GM18858 (cell line): ENCODE measurements around the gene FBXL7.

Experiments used
- ATAC-seq: cut with Tn5 transposase; IDR thresholded peaks from one replicate; pipeline ENCODE4 v1.9.1; 2021; ENCODE audit not compliant: unreplicated experiment

The FBXL7 gene

DNA sequence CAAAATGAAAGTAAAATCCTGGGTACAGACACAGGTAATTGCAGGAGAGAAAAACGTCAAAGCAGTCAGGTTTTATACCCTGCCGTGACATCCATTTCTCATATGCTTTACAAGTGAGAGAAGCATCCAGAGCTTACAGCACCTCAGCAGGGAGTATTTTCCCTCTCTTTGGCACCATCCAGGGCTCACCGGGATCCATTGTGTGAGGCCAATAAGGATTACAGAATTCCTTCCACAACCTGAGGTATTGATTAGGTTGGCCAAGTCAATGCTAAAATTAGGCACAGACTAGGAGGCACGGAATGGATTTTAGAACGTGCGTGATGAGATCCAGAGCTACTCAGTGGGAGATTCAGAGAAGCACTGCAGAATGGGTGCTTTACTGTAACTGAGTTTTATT, 296.6 kb downstream of the FBXL7 start:
- ATAC-seq: no peak

DNA sequence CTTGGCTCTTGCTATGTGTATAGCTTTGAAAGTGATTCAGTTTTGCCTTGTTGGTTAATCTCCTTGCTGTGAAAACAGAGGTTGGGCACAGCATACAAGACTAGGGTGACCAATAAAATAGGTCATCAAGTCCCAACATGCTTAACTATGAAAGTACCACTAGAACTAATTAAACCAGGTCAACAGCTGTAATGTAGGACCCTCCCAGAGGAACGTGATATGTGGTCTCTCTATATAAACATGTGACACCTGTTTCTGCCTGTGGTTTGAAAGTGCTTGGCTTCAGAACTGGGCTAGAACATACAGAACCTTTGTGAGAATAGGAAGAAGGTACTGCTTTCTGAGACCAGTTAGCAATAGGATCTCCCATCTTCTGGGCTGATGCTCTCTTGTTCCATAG, 297.1 kb downstream of the FBXL7 start:
- no peak for ATAC-seq

DNA sequence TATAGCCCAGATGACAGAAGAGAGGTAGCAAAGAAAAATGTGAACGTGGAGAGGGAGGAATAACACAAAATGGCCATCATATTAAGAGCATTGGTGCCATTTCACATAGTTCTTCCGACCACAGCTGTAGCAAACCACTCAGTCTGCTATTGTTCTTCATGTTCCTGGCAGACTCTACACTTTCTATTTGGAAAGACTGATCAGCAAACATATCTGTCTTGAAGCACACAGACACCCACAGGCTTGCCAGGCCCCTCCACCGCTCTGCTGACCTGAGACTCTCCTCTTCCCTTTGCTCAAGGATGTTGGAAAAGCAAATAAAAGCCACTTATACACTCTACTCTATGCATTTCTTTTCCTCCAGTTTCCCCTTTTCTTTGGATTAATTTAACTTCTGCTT, 298.0 kb downstream of the FBXL7 start:
- no peak for ATAC-seq

DNA sequence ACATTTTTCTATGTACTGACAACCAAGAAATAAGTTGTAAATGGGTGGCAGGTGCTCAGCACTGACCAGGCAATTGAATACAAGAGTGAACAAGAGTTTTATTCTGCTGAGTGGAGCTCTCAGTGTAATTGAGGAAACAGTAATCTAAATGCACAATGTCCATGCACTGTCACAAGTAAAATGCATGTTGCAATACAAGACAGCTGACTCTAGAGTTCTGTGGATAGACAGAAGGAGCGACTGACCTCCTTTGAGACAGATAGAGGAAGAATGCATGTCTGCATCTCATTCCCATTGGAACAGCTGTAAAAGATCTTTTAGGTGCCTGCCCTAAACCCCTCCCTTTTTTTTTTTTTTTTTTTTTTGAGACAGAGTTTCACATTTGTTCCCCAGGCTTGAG, 299.0 kb downstream of the FBXL7 start:
- no peak for ATAC-seq

DNA sequence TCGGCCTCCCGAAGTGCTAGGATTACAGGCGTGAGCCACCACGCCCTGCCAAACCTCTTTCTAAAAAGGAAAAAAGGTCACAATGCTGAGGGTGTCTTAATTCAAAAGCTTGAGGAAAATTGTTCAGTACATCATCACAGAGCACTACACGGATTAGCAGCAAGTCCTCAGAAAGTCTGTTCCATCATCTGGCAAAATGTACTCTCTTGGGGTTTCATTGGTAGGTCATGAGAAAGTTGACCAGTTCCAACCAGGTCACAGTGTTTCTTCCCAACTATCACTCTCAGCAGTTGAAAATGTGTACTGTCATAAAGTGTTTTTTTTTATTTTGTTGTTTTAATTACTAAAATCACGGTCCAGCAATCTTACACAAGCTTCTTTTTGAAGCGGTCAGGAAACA, 299.6 kb downstream of the FBXL7 start:
- no peak for ATAC-seq

DNA sequence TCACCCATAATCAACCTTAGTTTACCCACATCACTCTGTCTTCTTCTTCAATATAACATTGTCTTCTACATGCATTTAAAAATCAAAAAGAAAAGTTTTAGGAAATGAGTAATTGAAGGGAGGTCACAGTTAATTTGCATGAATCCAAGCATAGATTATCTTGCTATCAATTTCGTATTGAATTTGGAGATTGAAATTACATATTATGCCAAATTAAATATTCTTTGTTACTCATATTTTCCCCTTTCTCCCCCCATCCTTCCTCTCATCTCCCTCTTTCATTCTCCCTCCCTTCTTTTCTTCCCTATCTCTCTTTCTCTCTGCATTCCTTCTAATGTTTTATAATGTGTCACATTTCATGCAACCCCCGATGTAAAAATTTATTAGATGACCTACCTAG, 303.3 kb downstream of the FBXL7 start:
- ATAC-seq: no peak

DNA sequence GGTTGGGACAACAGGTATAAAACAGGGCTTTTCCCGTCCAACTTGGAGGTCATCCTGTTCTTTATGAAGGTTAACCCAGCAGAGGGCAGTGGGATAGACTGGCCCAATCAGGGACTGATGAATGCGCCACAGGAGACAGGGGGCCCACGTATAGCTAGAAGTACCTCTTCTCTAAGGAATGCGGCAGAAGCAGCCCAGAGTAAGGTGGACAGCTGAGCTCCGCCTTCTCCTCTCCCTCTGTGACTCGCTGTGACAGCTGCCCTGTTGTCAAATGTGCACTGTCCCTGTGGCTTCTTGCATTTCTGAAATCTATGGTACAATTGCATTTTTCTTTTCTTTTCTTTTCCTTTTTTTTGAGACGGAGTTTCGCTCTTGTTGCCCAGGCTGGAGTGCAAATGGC, 306.6 kb downstream of the FBXL7 start:
- no peak for ATAC-seq

DNA sequence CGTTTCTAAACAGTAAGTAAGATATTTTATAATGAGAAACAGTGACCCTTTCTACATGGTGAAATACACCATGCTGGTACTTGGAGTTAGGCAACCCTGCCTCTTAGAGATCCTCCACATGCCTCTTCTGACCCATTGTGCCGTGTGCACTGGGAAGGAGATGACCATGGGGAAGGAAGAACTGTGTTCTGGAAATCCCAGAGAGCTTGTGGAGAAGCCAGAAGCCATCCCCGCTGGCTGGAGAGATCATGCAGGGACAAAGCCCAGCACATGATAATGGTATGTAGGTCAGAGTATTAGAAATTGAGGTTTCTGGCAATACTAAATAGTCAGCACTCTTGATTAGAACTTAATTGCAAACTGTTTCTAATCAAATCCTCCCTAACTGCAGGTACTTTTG, 307.3 kb downstream of the FBXL7 start:
- ATAC-seq: no peak

DNA sequence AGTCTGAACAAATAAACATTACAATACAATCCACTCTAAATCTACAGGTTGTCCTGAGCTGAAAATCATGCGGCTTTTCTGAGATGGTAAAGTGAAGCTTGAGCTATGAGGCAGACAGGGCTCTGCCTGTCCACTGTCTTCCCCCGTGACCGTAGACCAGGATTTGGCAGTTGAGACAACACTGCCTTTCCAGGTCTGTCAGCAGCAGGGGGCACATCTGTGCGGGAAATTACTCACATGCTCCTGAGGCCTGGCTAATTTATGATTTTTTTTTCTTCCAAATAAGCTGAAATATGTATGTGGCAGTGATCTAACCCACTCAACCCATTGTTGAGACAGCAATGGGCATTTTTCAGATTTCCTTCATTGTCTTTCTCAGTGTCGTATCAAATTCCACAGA, 307.9 kb downstream of the FBXL7 start:
- no peak for ATAC-seq

DNA sequence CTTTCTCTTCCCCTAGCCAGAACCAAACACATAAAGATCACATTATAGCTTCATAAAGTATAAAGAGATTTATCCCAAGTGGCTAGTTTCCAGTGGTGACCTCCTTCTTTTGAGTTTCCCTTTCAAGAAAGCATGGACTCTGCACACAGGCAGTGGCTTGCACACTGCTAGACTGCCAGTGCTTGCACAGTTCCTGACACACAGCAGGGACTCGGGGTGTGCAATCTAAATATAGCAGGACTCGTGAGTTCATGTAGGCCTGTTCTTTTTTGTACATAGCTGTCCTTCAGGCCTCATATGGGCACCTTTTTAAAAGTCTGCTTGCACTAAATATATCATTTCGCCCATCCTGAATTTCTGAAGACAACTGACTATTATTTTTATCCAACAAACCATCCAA, 308.6 kb downstream of the FBXL7 start:
- ATAC-seq: no peak

DNA sequence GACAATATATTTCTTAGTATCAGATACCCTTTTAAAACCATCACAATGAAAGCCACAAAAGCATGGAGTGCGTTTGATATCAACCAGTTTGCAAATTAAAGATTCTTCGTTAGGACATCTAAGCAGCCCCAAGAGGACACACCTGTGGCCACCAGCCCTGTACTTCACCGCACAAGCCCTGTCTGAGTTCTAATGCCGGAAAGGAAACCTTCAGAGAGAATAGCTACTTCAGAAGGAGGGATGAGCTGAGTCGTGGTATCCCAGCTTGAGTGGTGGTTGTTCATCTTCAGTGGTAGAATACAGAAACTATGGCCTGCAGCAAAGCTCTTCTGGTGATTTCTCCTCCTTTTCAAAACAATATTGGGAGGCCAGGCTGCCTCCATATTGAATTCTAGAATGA, 319.6 kb downstream of the FBXL7 start:
- no peak for ATAC-seq

DNA sequence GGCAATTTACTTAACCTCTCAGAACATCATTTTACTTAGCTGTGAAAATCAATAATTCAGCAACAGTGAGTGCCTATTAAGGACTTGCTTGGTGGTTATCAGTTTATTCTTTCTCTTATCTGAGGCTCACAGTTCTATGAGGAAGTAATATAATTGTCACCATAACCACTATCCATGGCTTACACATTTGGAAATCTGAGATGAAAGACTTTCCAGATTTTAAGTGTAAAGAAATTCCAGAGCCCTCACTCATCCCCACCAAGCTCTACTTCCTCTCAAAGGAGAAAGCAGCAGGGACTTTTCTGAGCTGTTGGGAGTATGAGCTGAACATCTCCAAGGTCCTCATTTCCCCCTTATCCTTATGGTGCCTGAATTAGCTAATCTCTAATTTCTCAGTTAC, 321.5 kb downstream of the FBXL7 start:
- no peak for ATAC-seq

DNA sequence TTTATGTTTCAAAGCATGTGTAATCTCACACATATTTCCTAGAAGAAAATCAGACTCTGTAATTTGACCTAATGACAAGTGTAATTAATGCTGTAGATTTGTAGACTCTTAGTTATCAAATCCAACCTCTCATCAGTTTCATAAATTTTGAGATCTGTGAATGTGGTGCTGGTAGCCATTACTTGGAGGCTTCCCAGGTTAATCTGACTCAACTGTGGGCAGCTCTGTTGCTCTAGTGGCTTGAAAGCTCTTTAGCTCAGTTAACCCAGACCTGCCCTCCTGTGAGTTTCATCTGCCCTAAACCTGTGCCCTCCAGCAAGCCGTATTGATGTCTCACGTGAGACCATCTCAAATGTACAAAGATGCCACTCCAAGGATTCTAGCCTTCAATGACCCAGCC, 323.4 kb downstream of the FBXL7 start:
- no peak for ATAC-seq

DNA sequence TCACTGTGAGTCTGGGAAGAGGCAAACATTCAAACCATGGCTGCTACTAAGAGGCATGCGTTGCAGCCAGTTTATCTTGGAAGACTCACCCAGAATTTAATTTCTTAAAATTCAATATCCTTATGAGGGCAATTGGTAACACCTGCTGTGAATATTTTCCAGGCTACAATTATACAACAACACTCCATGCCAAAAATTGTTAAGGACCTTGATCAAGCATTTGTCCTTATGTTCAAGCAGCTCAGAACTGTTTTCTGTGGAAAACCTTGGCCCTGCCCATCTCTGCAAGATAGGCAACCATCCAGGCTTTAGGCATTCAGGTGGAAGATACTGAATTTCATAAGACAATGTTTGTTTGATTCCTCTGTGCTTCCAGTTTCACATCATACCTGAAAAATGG, 327.8 kb downstream of the FBXL7 start:
- ATAC-seq: no peak

DNA sequence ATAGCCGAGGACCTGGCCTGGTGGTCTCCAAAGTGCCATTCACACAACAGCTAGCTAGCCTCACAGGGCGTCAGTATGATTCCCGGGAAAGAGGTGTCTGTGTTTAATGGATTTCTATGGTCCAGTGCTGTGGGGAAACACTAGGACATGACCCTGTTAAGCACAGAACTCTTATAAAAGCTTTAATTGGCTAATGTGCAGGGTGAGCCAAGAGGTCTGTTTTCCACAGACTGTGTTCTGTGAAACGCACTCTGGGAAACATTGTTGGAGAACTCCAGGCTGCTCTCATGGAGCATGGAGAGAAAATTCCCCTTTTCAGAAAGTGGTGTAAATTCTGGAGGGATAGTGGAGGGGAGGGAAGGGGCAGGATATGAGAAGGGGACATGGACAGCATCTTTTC, 331.4 kb downstream of the FBXL7 start:
- no peak for ATAC-seq

DNA sequence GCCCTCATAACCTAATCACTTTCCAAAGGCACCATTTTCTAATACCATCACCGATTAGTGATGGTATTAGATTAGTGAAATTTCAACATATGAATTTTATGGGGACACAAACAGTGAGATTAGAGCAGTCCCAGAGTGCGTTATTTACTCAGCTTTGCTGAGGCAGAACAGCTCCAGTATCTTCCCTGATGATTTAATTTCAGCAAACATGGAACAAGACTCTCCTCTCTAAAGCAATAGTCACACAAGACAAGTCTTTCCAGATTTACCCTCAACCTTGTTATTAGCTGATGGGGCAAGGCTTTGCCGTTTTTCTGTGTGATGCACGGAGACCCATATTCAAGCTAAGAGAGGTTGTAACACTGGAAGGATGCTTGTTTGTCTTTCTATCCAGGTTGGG, 333.4 kb downstream of the FBXL7 start:
- ATAC-seq: no peak

DNA sequence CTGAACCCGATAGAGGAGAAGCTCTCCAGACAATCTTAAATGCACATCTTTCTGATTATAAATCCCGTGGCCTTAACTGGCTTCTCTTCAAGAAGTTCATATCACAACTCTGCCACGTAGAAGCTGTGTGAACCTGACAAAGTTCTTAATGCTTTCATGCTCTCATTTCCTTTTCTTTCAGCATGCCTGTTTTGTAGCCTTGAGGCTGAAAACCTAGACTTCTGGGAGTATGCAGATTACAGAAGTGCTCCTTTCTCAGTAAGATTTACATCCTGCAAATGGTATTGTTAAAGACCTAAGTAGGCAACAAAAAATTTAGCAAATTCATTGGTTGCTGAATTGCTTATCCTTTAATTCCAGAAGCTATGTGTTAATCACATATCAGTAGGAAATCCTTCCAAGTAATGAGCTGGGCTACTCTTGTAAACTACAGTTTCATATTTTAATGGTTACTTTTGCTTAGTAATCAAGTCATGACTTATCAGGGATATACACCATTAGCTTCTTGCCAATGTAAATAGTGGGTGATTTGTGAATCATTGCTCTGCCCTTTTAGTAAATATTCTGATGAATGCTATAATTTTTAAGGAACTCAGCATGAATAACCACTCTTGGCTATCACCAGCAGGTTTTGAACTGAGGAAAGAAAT, 334.7 kb downstream of the FBXL7 start:
- no peak for ATAC-seq

DNA sequence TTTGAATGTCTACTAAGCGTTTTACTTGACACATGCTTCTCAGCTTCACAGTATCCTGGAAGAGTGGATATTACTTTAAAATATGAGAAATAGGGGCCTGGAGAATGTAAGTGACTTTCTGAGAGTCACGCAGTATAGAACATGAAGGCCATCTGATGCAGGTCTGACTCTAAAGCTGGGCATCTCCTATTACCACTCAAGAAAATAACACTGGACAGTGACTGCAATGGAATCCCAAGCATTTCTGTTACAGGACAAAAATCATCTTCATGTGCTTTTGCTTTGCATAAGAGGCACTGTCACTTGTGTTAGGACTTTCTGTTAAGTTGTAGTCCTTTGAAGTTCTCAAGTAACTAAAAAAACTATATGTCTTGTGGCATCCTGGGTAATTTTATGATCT, 335.5 kb downstream of the FBXL7 start:
- no peak for ATAC-seq

DNA sequence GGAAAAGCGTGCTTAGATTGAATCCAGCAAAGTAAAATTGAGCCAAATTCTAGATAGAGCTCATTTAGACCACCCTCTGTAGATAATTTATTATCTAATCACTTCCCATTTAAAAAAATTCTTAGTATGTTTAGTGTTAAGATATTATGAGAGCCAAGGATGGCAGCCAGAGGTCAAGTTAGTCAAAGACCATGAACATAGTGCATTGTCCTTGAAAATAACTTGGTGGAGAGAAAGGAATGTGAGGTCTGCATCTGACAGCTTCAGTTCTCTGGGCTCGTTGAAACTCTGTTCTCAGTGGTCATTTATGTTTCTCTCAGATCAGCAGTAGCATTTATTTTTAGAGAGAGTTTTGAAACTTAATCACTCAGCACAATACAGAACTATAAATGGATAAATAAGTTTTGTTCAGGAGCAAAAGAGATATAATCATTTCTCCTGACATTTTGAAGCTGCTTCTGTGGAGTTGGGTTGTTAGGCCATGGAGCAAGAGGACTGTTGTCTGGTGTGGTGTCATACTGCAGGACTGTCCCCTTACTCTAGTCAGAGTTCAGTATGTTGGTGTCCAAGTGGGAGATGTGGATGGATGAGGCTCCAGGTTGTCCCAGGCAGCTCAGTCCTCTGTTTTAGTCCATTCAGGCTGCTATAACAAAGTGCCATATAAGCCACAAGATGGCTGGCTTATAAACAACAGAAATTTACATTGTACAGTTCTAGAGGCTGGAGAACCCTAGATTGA, 337.7 kb downstream of the FBXL7 start:
- ATAC-seq: no peak

DNA sequence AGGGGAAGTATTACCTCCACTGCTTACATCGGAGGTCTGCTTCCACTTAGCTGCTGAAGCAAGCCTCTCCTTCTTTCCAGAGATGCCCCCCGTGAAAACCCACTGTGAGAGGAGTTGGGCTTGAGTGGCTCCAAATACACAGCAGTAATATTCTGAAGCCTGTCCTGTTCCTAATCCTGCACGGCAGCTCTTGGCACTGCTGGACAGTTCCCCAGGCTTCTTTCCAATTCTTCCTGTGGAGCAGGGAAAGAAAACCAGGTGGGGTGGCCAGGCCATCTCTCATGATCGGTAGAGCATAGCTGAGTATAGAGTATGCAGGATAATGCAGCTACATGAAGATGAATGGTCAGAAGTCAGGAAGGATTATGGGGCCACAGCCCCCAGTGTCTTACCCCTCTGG, 344.3 kb downstream of the FBXL7 start:
- no peak for ATAC-seq

DNA sequence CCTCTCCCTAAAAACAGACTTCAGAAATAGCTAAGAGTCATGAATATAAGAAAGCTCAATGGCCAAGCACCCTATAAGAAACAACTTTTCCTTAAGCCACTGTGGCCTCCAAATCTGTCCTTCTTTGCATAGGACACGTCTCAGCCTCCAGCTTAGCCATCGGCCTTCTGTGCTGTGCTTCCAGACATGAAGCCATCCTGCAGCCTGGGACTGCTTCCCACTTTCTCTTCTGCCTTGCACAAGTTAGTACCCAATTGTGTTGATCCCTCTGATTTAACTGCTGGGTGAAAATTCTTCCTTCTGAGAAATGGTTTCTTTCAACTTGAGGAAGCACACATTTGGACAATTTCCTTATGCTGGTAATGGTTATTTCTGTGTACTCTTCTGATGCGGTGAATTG, 344.9 kb downstream of the FBXL7 start:
- ATAC-seq: no peak

DNA sequence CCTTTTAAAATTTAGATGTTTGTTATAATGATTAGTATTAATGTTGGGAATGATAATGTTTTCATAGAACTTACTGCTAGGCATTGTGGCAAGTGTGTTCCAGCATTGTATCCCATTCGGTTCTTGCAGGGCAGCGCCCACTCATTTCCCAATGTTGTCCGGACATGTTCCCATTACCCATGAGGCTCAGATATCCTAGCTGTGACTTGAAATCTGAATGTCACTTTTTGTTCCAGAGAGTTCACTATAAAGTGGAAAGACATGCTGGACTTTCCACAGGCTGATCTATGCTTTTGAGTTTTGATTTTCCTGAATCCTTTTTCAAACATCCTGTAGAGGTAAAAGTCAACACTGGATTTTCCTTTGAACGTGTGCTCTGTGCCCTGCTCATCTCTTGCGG, 350.6 kb downstream of the FBXL7 start:
- ATAC-seq: no peak

DNA sequence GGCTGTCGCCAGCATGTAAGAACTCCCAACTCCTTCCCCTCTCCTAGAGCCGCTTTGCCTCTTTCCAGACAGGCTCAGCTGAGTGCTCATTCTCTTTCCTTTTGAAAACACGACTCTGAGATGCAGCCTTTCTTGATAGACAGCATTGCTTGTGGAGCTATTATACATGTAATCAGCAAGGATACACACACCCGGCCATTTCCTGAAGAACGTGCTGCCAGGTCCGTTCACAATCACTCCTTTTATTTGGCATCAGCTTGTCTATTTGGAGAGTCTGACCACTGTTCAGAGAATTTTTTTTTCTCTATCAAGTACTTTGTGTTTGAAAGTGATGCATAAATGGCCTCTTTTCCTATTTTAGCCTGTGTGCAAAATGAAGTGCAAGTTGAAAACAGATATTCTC, 351.0 kb downstream of the FBXL7 start:
- no peak for ATAC-seq
